ENCODE measurements around the gene SLC22A16.

DNA sequence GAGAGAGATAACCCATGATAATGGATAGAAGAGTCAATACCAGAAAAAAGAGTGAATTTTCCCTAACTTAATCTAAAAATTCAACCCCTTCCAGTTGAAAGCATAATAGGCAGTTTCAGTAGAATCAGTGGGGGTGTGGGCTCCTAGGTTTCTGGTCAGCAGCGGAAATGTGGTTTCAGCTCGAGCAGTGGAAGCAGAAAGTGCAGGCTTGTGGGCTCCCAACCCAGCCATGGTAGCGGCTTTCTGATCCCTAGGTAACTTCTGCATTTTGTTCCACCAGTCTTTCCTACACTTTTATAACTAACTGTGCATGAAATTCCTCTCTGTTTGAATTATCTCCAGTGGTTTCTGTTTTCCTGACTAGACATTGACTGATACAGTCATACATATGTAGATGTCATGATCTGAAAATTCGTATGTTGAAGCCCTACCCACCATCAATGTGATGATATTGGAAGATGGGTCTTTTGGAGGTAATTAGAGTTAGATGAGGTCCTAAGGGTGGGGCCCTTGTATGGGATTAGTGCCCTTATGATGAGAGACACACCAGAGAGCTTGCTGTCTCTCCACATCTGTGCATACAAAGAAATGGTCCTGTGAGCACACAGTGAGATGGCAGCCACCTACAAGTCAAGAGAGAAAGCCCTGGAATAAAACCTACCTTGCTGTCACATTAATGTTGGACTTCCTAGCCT, 54.5 kb downstream of the SLC22A16 start:
- TF ChIP-seq, protein P1, sequence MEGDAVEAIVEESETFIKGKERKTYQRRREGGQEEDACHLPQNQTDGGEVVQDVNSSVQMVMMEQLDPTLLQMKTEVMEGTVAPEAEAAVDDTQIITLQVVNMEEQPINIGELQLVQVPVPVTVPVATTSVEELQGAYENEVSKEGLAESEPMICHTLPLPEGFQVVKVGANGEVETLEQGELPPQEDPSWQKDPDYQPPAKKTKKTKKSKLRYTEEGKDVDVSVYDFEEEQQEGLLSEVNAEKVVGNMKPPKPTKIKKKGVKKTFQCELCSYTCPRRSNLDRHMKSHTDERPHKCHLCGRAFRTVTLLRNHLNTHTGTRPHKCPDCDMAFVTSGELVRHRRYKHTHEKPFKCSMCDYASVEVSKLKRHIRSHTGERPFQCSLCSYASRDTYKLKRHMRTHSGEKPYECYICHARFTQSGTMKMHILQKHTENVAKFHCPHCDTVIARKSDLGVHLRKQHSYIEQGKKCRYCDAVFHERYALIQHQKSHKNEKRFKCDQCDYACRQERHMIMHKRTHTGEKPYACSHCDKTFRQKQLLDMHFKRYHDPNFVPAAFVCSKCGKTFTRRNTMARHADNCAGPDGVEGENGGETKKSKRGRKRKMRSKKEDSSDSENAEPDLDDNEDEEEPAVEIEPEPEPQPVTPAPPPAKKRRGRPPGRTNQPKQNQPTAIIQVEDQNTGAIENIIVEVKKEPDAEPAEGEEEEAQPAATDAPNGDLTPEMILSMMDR (IDR thresholded peaks at IDR 0.05): no peak
- TF ChIP-seq ZFX (IDR thresholded peaks at IDR 0.05; ENCODE audit: borderline replicate concordance): no peak

All from 22Rv1 (cell line).